GM23338 (cell line): ENCODE measurements around the gene ZDHHC1. TPM values are rescaled to one million over a fixed set of nuclear protein-coding genes. Genes with fewer than 3 reads are reported as not detected.

Source experiments
- ATAC-seq: fragments of 200-7000 bp; cut with Tn5 transposase; 3 replicates; pipeline ENCODE4 v1.9.1; 2020
- DNase-seq: peaks from one replicate; pipeline ENCODE4 v3.0.0-alpha.2; 2015; ENCODE audit warnings: low spot score
- H2AFZ ChIP-seq: fragments of 200-600 bp; sonication (generic); 2 replicates; pipeline ENCODE4 v1.8.0; 2016; ENCODE audit warnings: antibody characterized with exemption, mild to moderate bottlenecking, moderate library complexity
- H3F3A ChIP-seq: fragments of 200-600 bp; sonication (generic); replicated peaks from 2 replicates; pipeline ENCODE4 v1.8.0; 2017; ENCODE audit warnings: antibody characterized with exemption, mixed run types, low read depth
- H3K27ac ChIP-seq: fragments of 200-600 bp; sonication (generic); 2 replicates; pipeline ENCODE4 v1.6.1; 2016; ENCODE audit warnings: low read depth
- H3K27me3 ChIP-seq: fragments of 200-600 bp; sonication (generic); 2 replicates; pipeline ENCODE4 v1.8.0; 2016; ENCODE audit warnings: mild to moderate bottlenecking, mixed run types, moderate library complexity; ENCODE audit not compliant: insufficient read depth
- H3K36me3 ChIP-seq: fragments of 200-600 bp; sonication (generic); 2 replicates; pipeline ENCODE4 v1.8.0; 2016; ENCODE audit warnings: mild to moderate bottlenecking; ENCODE audit not compliant: insufficient read depth
- H3K4me1 ChIP-seq: fragments of 200-600 bp; sonication (generic); 2 replicates; pipeline ENCODE4 v1.8.0; 2016; ENCODE audit warnings: mild to moderate bottlenecking, moderate library complexity; ENCODE audit not compliant: insufficient read depth
- H3K4me2 ChIP-seq: fragments of 200-600 bp; sonication (generic); 2 replicates; pipeline ENCODE4 v1.7.1; 2017; ENCODE audit warnings: mixed run types
- H3K4me3 ChIP-seq: fragments of 200-600 bp; sonication (generic); 2 replicates; pipeline ENCODE4 v1.6.1; 2016; ENCODE audit warnings: mixed run types
- H3K79me2 ChIP-seq: fragments of 200-600 bp; sonication (generic); replicated peaks from 2 replicates; pipeline ENCODE4 v1.8.0; 2017; ENCODE audit warnings: mild to moderate bottlenecking; ENCODE audit not compliant: insufficient read depth
- H3K9me2 ChIP-seq: fragments of 200-600 bp; sonication (generic); 2 replicates; pipeline ENCODE4 v1.8.0; 2017; ENCODE audit not compliant: insufficient read depth
- H4K20me1 ChIP-seq: fragments of 200-600 bp; sonication (generic); replicated peaks from 2 replicates; pipeline ENCODE4 v1.8.0; 2017; ENCODE audit warnings: mild to moderate bottlenecking; ENCODE audit not compliant: insufficient read depth
- H3K27ac Mint-ChIP-seq: 2 replicates; pipeline ENCODE4 v1.8.0; 2020; ENCODE audit warnings: inconsistent platforms, mild to moderate bottlenecking, moderate library complexity, mixed read lengths
- H3K27me3 Mint-ChIP-seq: 3 replicates; pipeline ENCODE4 v1.8.0; 2022; ENCODE audit warnings: low read depth, mild to moderate bottlenecking, moderate library complexity, mixed read lengths, inconsistent platforms; ENCODE audit not compliant: insufficient read depth, poor library complexity
- H3K36me3 Mint-ChIP-seq: 3 replicates; pipeline ENCODE4 v1.8.0; 2021; ENCODE audit warnings: low read depth, mild to moderate bottlenecking, inconsistent platforms, moderate library complexity, mixed read lengths
- H3K4me1 Mint-ChIP-seq: 3 replicates; pipeline ENCODE4 v1.8.0; 2020; ENCODE audit warnings: mild to moderate bottlenecking, inconsistent platforms, mixed read lengths
- H3K4me3 Mint-ChIP-seq: 3 replicates; pipeline ENCODE4 v1.8.0; 2021; ENCODE audit warnings: moderate library complexity, mild to moderate bottlenecking, inconsistent platforms, mixed read lengths
- H3K9me3 Mint-ChIP-seq: 3 replicates; pipeline ENCODE4 v1.8.0; 2020; ENCODE audit warnings: moderate library complexity, mild to moderate bottlenecking, inconsistent platforms, mixed read lengths
- EZH2 ChIP-seq: fragments of 200-600 bp; sonication (generic); IDR thresholded peaks from one replicate; pipeline ENCODE4 v1.8.0; 2017; ENCODE audit warnings: antibody characterized with exemption, mild to moderate bottlenecking, low read depth; ENCODE audit not compliant: unreplicated experiment
- EZH2phosphoT487 ChIP-seq: fragments of 200-600 bp; sonication (generic); IDR thresholded peaks from one replicate; pipeline ENCODE4 v1.8.1; 2018; ENCODE audit warnings: antibody characterized with exemption; ENCODE audit not compliant: unreplicated experiment
- JUNB ChIP-seq: IDR thresholded peaks from one replicate; pipeline ENCODE4 v1.6.1; 2016; ENCODE audit warnings: antibody characterized with exemption; ENCODE audit not compliant: unreplicated experiment
- NANOG ChIP-seq: IDR thresholded peaks from 2 replicates; pipeline ENCODE4 v1.6.1; 2016; ENCODE audit warnings: antibody characterized with exemption, borderline replicate concordance
- POLR2AphosphoS5 ChIP-seq: IDR thresholded peaks from 2 replicates; pipeline ENCODE4 v1.6.1; 2016; ENCODE audit warnings: antibody characterized with exemption, low read depth
- polyA plus RNA-seq: library from polyadenylated mRNA; unstranded; fragments of >200 nt; fragmentation: Nextera tagmentation; extraction: Ambion mirVana; gene quantifications from 2 replicates; pipeline ENCODE4 v1.2.1, GENCODE V29; 2016
- total RNA-seq: library from RNA; depleted of rRNA; stranded (reverse); fragments of >200 nt; shearing (Covaris generic); gene quantifications from 2 replicates; pipeline ENCODE4 v1.2.3, GENCODE V29; 2014
- TF ChIP-seq, protein P1 (sequence below): fragments of 250-450 bp; sonication (Bioruptor Pico); IDR thresholded peaks from 2 replicates; pipeline ENCODE4 v1.5.0; 2020; ENCODE audit warnings: mild to moderate bottlenecking, moderate library complexity
- TF ChIP-seq, protein P2 (sequence below): IDR thresholded peaks from 2 replicates; pipeline ENCODE4 v1.6.1; 2016; ENCODE audit warnings: antibody characterized with exemption

ZDHHC1 gene
- total and polyA plus RNA-seq, 2 experiments from 2014 or later: 1.4 to 2.7 TPM

- no peaks in the 10 kb centered on the region for H3K9me2 ChIP-seq
- peaks cover 6% of the 10 kb centered on the region for H3K27me3 Mint-ChIP-seq
- no peak overlapping the region for H2AFZ ChIP-seq
- TF ChIP-seq EZH2phosphoT487 (no peak), EZH2 (no peak), POLR2AphosphoS5 (no peak), JUNB (no peak), NANOG (no peak)
- TF ChIP-seq, protein P1, sequence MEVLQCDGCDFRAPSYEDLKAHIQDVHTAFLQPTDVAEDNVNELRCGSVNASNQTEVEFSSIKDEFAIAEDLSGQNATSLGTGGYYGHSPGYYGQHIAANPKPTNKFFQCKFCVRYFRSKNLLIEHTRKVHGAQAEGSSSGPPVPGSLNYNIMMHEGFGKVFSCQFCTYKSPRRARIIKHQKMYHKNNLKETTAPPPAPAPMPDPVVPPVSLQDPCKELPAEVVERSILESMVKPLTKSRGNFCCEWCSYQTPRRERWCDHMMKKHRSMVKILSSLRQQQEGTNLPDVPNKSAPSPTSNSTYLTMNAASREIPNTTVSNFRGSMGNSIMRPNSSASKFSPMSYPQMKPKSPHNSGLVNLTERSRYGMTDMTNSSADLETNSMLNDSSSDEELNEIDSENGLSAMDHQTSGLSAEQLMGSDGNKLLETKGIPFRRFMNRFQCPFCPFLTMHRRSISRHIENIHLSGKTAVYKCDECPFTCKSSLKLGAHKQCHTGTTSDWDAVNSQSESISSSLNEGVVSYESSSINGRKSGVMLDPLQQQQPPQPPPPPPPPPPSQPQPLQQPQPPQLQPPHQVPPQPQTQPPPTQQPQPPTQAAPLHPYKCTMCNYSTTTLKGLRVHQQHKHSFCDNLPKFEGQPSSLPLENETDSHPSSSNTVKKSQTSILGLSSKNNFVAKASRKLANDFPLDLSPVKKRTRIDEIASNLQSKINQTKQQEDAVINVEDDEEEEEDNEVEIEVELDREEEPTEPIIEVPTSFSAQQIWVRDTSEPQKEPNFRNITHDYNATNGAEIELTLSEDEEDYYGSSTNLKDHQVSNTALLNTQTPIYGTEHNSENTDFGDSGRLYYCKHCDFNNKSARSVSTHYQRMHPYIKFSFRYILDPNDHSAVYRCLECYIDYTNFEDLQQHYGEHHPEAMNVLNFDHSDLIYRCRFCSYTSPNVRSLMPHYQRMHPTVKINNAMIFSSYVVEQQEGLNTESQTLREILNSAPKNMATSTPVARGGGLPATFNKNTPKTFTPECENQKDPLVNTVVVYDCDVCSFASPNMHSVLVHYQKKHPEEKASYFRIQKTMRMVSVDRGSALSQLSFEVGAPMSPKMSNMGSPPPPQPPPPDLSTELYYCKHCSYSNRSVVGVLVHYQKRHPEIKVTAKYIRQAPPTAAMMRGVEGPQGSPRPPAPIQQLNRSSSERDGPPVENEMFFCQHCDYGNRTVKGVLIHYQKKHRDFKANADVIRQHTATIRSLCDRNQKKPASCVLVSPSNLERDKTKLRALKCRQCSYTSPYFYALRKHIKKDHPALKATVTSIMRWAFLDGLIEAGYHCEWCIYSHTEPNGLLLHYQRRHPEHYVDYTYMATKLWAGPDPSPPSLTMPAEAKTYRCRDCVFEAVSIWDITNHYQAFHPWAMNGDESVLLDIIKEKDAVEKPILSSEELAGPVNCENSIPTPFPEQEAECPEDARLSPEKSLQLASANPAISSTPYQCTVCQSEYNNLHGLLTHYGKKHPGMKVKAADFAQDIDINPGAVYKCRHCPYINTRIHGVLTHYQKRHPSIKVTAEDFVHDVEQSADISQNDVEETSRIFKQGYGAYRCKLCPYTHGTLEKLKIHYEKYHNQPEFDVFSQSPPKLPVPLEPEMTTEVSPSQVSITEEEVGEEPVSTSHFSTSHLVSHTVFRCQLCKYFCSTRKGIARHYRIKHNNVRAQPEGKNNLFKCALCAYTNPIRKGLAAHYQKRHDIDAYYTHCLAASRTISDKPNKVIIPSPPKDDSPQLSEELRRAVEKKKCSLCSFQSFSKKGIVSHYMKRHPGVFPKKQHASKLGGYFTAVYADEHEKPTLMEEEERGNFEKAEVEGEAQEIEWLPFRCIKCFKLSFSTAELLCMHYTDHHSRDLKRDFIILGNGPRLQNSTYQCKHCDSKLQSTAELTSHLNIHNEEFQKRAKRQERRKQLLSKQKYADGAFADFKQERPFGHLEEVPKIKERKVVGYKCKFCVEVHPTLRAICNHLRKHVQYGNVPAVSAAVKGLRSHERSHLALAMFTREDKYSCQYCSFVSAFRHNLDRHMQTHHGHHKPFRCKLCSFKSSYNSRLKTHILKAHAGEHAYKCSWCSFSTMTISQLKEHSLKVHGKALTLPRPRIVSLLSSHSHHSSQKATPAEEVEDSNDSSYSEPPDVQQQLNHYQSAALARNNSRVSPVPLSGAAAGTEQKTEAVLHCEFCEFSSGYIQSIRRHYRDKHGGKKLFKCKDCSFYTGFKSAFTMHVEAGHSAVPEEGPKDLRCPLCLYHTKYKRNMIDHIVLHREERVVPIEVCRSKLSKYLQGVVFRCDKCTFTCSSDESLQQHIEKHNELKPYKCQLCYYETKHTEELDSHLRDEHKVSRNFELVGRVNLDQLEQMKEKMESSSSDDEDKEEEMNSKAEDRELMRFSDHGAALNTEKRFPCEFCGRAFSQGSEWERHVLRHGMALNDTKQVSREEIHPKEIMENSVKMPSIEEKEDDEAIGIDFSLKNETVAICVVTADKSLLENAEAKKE (CRISPR knock-in tag): no peak
- TF ChIP-seq, protein P2, sequence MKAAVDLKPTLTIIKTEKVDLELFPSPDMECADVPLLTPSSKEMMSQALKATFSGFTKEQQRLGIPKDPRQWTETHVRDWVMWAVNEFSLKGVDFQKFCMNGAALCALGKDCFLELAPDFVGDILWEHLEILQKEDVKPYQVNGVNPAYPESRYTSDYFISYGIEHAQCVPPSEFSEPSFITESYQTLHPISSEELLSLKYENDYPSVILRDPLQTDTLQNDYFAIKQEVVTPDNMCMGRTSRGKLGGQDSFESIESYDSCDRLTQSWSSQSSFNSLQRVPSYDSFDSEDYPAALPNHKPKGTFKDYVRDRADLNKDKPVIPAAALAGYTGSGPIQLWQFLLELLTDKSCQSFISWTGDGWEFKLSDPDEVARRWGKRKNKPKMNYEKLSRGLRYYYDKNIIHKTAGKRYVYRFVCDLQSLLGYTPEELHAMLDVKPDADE: no peak
- DNase-seq (no peak), ATAC-seq (no peak)
- H3K36me3 ChIP-seq: no peaks in the 10 kb centered on the region
- H3K27ac ChIP-seq: no peak overlapping the region
- no peak overlapping the region for H3K4me3 ChIP-seq
- 0 out of 2 replicates have a peak, but pooled peaks cover 3% of the 10 kb centered on the region for H3K27me3 ChIP-seq
- peaks cover 25% of the 10 kb centered on the region; the same call in 1 of the 2 replicates for H3K4me1 ChIP-seq
- H4K20me1 ChIP-seq: no peaks in the 10 kb centered on the region
- H3K4me1 Mint-ChIP-seq: peaks cover 29% of the 10 kb centered on the region
- no peaks in the 10 kb centered on the region for H3K79me2 ChIP-seq
- no peaks in the 10 kb centered on the region for H3F3A ChIP-seq
- H3K27ac Mint-ChIP-seq: no peak overlapping the region
- H3K9me3 Mint-ChIP-seq: no peaks in the 10 kb centered on the region
- no peaks in the 10 kb centered on the region; the same call in 2 of the 3 replicates for H3K36me3 Mint-ChIP-seq
- no peak overlapping the region for H3K4me2 ChIP-seq
- H3K4me3 Mint-ChIP-seq: no peak overlapping the region
These were observed 9.9 kb downstream of the ZDHHC1 start for GRCh38 chr16:67406111-67406971.
